Osteocyte (in vitro differentiated cells): ENCODE data around the gene CBLIF. TPM values are rescaled to one million over a fixed set of nuclear protein-coding genes. Genes with fewer than 3 reads are reported as not detected.

Experiments
- DNase-seq: peaks from one replicate; pipeline ENCODE4 v3.0.0; 2021; ENCODE audit warnings: mixed read lengths; ENCODE audit not compliant: unreplicated experiment; ENCODE audit errors: extremely low spot score
- H3K27ac Mint-ChIP-seq: one replicate; pipeline ENCODE4 v1.8.0; 2021; ENCODE audit warnings: mild to moderate bottlenecking, mixed read lengths; ENCODE audit not compliant: unreplicated experiment
- H3K27me3 Mint-ChIP-seq: one replicate; pipeline ENCODE4 v1.8.0; 2021; ENCODE audit warnings: mixed read lengths; ENCODE audit not compliant: unreplicated experiment
- H3K36me3 Mint-ChIP-seq: one replicate; pipeline ENCODE4 v1.8.0; 2021; ENCODE audit warnings: mixed read lengths; ENCODE audit not compliant: unreplicated experiment
- H3K4me1 Mint-ChIP-seq: one replicate; pipeline ENCODE4 v1.8.0; 2021; ENCODE audit warnings: mixed read lengths; ENCODE audit not compliant: unreplicated experiment
- H3K4me3 Mint-ChIP-seq: one replicate; pipeline ENCODE4 v1.8.0; 2021; ENCODE audit warnings: mild to moderate bottlenecking, moderate library complexity, mixed read lengths; ENCODE audit not compliant: unreplicated experiment
- H3K9me3 Mint-ChIP-seq: one replicate; pipeline ENCODE4 v1.8.0; 2021; ENCODE audit warnings: mixed read lengths; ENCODE audit not compliant: unreplicated experiment
- total RNA-seq: library from RNA; stranded (reverse); gene quantifications from 2 replicates; pipeline ENCODE4 v1.2.1, GENCODE V29; 2021
- TF ChIP-seq, protein P1 (sequence below): fragments of 200-600 bp; sonication (generic); IDR thresholded peaks from 2 replicates; pipeline ENCODE4 v1.5.0; 2021; ENCODE audit warnings: antibody characterized with exemption, mild to moderate bottlenecking, moderate library complexity

Gene CBLIF
- total RNA-seq, 1 donor from 2014 or later, result not detected

DNA sequence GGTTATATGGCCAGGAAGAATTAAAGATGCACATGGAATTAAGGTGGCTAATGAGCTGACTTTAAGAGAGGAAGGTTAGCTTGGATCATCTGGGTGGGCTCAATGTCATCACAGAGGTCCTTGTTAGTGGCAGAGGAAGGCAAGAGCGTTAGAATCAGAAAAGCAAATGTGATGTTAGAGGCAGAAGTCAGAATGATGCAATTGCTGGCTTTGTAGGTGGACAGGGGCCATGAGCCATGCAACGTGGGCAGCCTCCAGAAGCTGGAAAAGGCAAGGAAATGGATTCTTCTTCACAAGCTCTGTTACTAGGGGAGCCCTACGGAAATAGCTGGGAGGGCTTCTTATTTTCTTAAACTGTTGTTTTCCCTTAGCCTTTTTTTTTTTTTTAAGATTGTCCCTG is 2.3 kb upstream of the CBLIF start:
- Mint-ChIP-seq H3K27me3 (peaks cover 2% of the 10 kb centered on the region), H3K9me3 (no peaks in the 10 kb centered on the region), H3K4me1 (no peaks in the 10 kb centered on the region), H3K4me3 (no peak overlapping the region), H3K27ac (no peak overlapping the region), H3K36me3 (no peaks in the 10 kb centered on the region)
- DNase-seq, result no peak
- TF ChIP-seq, protein P1, sequence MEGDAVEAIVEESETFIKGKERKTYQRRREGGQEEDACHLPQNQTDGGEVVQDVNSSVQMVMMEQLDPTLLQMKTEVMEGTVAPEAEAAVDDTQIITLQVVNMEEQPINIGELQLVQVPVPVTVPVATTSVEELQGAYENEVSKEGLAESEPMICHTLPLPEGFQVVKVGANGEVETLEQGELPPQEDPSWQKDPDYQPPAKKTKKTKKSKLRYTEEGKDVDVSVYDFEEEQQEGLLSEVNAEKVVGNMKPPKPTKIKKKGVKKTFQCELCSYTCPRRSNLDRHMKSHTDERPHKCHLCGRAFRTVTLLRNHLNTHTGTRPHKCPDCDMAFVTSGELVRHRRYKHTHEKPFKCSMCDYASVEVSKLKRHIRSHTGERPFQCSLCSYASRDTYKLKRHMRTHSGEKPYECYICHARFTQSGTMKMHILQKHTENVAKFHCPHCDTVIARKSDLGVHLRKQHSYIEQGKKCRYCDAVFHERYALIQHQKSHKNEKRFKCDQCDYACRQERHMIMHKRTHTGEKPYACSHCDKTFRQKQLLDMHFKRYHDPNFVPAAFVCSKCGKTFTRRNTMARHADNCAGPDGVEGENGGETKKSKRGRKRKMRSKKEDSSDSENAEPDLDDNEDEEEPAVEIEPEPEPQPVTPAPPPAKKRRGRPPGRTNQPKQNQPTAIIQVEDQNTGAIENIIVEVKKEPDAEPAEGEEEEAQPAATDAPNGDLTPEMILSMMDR, result no peak

DNA sequence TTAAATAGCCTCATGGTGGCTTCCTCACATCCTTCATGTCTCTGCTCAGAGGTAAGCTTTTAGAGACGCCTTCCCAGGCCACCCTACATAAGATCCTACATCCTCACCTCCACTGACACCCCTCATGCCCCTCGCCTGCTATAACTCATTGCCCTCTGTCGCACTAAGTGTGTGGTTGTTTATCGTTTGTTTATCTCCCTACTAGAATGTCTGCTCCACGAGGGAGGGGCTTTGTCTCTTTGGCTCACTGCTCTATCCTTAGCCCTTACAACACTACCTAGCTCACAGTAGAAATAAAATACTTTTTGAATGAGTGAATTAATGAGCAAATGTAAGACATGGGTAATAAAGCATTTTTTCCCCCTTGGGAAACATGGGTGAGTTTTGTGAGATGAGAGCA is 1.3 kb upstream of the CBLIF start:
- Mint-ChIP-seq H3K27me3 (peaks cover 2% of the 10 kb centered on the region), H3K9me3 (no peaks in the 10 kb centered on the region), H3K4me3 (no peak overlapping the region), H3K36me3 (no peaks in the 10 kb centered on the region), H3K27ac (no peak overlapping the region), H3K4me1 (no peaks in the 10 kb centered on the region)
- TF ChIP-seq, protein P1, result no peak
- no peak for DNase-seq

DNA sequence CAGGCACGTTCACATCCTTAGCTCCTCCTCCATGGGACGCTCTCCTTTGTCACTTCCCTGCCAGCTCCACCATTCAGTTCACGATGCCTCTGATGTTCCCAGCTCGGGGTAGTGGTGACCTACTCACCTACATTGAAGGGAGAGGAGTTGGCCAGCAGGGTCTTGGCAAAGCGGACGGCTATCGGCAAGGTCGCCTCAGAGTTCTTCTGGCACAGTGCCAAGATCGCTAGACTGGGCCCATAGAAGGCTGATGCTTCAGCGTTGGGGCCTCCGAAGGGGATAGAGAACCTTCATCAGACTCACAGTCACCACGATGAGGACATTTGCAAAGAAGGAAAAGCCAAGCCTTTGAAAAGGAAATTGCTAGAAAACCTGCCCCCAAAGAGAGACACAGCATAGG is 3.0 kb downstream of the CBLIF start:
- Mint-ChIP-seq H3K27ac (no peak overlapping the region), H3K4me1 (no peaks in the 10 kb centered on the region), H3K36me3 (no peaks in the 10 kb centered on the region), H3K9me3 (no peaks in the 10 kb centered on the region), H3K27me3 (peaks cover 2% of the 10 kb centered on the region), H3K4me3 (no peak overlapping the region)
- DNase-seq, result no peak
- TF ChIP-seq, protein P1, result no peak

DNA sequence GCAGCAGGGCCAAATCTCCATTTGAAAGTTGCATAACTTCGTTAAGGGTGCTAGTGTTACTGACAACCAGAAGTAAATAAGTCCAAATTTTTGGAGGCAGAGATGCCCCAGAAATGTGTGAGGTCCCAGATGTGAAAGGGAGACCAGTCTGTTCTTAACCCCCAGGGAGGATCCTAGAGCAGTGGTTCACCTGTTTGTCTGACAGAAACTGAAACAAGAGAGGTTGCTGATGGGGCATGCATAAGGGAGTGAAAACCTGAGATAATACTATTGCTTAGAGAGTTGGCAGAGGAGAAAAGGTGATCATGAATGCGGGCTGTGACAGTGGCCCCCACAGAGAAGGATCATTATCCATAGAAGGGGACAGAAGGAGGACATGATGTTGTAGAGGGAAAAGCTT is 3.8 kb downstream of the CBLIF start:
- DNase-seq, result no peak
- H3K27ac Mint-ChIP-seq, result no peak overlapping the region
- H3K27me3 Mint-ChIP-seq, result peaks cover 2% of the 10 kb centered on the region
- H3K4me1 Mint-ChIP-seq, result no peaks in the 10 kb centered on the region
- no peaks in the 10 kb centered on the region for H3K9me3 Mint-ChIP-seq
- TF ChIP-seq, protein P1, result no peak
- H3K36me3 Mint-ChIP-seq, result no peaks in the 10 kb centered on the region
- H3K4me3 Mint-ChIP-seq, result no peak overlapping the region

- Mint-ChIP-seq H3K36me3 (no peaks in the 10 kb centered on the region), H3K27ac (no peak overlapping the region), H3K4me3 (no peak overlapping the region), H3K9me3 (no peaks in the 10 kb centered on the region), H3K27me3 (no peaks in the 10 kb centered on the region), H3K4me1 (no peaks in the 10 kb centered on the region)
- DNase-seq, result no peak
- TF ChIP-seq, protein P1, result no peak
Measured at GRCh38 chr11:59839615-59840014, 5.7 kb downstream of the CBLIF start.
